ENCODE data around the gene ELL2. TPM values are rescaled to one million over a fixed set of nuclear protein-coding genes. Genes with fewer than 3 reads are reported as not detected.

ELL2 gene
- total and polyA plus RNA-seq, 2 of the 13 experiments (the other 11 are each of a cell fraction or from before 2014, with no cell fraction given) = 78.9 to 97.1 TPM

GRCh38 chr5:95857185-95857945, 104.3 kb downstream of the ELL2 start (continued):
- no peak for TF ChIP-seq ZNF234 (CRISPR knock-in tag; conservative IDR thresholded peaks at IDR 0.05)
- TF ChIP-seq HNRNPH1 (optimal IDR thresholded peaks at IDR 0.05; ENCODE audit: low read depth, low read length) = no peak
- TF ChIP-seq ZSCAN25 (CRISPR knock-in tag; IDR thresholded peaks at IDR 0.05) = peak; percentile 60; the same call in 1 of the 2 replicates
- peak; percentile 89 for TF ChIP-seq ZSCAN31 (CRISPR knock-in tag; IDR thresholded peaks at IDR 0.05; ENCODE audit: low read depth)
- TF ChIP-seq ZNF160 (CRISPR knock-in tag; IDR thresholded peaks at IDR 0.05) = 0 out of 2 replicates have a peak, but pooled peaks have one; percentile 44
- peak; percentile 65 for TF ChIP-seq ZNF414 (CRISPR knock-in tag; IDR thresholded peaks at IDR 0.05)
- TF ChIP-seq E2F1 (CRISPR knock-in tag; IDR thresholded peaks at IDR 0.05) = peak; percentile 84
- no peak for TF ChIP-seq ZNF777 (CRISPR knock-in tag; IDR thresholded peaks at IDR 0.05)
- TF ChIP-seq RXRB (CRISPR knock-in tag; IDR thresholded peaks at IDR 0.05; ENCODE audit: borderline replicate concordance) = peak; percentile 93; the same call in 1 of the 2 replicates
- no peak for TF ChIP-seq ZNF33A (CRISPR knock-in tag; IDR thresholded peaks at IDR 0.05; ENCODE audit: borderline replicate concordance)
- TF ChIP-seq ZNF343 (CRISPR knock-in tag; IDR thresholded peaks at IDR 0.05) = peak; percentile 31; the same call in 1 of the 2 replicates
- TF ChIP-seq NPAS2 (CRISPR knock-in tag; IDR thresholded peaks at IDR 0.05; ENCODE audit: borderline replicate concordance) = 0 out of 2 replicates have a peak, but pooled peaks have one; percentile 80
- no peak for TF ChIP-seq HOXA9 (CRISPR knock-in tag; IDR thresholded peaks at IDR 0.05; ENCODE audit: borderline replicate concordance)
- peak; percentile 87 for TF ChIP-seq TBX2 (CRISPR knock-in tag; IDR thresholded peaks at IDR 0.05; ENCODE audit: borderline replicate concordance)
- no peak for TF ChIP-seq SCMH1 (CRISPR knock-in tag; IDR thresholded peaks at IDR 0.05; ENCODE audit: borderline replicate concordance)
- no peak for TF ChIP-seq DMTF1 (CRISPR knock-in tag; IDR thresholded peaks at IDR 0.05)
- TF ChIP-seq GABPA (IDR thresholded peaks at IDR 0.05; ENCODE audit: low read depth, low read length) = no peak
- TF ChIP-seq GABPA (CRISPR knock-in tag; IDR thresholded peaks at IDR 0.05; ENCODE audit: low read depth) = no peak
- TF ChIP-seq ZNF12 (CRISPR knock-in tag; IDR thresholded peaks at IDR 0.05) = peak; percentile 65
- TF ChIP-seq HCFC1 (IDR thresholded peaks at IDR 0.05; ENCODE audit: low read depth, low read length) = no peak
- no peak for TF ChIP-seq RAD51 (IDR thresholded peaks at IDR 0.05; ENCODE audit: borderline replicate concordance)
- TF ChIP-seq BHLHE40 (IDR thresholded peaks at IDR 0.05; ENCODE audit: low read length) = peak; percentile 60
- peak; percentile 49; the same call in 1 of the 2 replicates for TF ChIP-seq ZNF501 (CRISPR knock-in tag; IDR thresholded peaks at IDR 0.05)

Measured in HepG2 (cell line).